DMS 273 (cell line): ENCODE measurements around the gene MPIG6B.

Source experiments
- DNase-seq: peaks from one replicate; lab custom pipeline; 2025; ENCODE audit not compliant: unreplicated experiment; lab: John Stamatoyannopoulos, UW

MPIG6B gene

GRCh38 chr6:31765559-31765909 is 42.4 kb downstream of the MPIG6B start:
- DNase-seq: no peak

- no peak for DNase-seq
Measured at GRCh38 chr6:31765910-31766794, 43.0 kb downstream of the MPIG6B start.

GRCh38 chr6:31767096-31767645 is 44.0 kb downstream of the MPIG6B start:
- DNase-seq: no peak

- no peak for DNase-seq
Measured at GRCh38 chr6:31768363-31769257, 45.4 kb downstream of the MPIG6B start.

GRCh38 chr6:31769684-31770371 is 46.7 kb downstream of the MPIG6B start:
- peak; percentile 75 for DNase-seq

GRCh38 chr6:31770860-31771259 is 47.7 kb downstream of the MPIG6B start:
- DNase-seq: no peak

GRCh38 chr6:31771992-31772358 is 48.8 kb downstream of the MPIG6B start:
- DNase-seq: peak; percentile 30

- no peak for DNase-seq
Measured at GRCh38 chr6:31775184-31775583, 52.0 kb downstream of the MPIG6B start.

GRCh38 chr6:31775633-31776484 is 52.7 kb downstream of the MPIG6B start:
- no peak for DNase-seq
